ACC112 (cell line): ENCODE data around the gene LCE2A.

Source experiments
- H2AFZ ChIP-seq: fragments of 200-600 bp; sonication (generic); one replicate; pipeline ENCODE4 v1.6.0; 2017; ENCODE audit warnings: antibody characterized with exemption, low read length; ENCODE audit not compliant: unreplicated experiment
- H3K27ac ChIP-seq: fragments of 200-600 bp; sonication (generic); 2 replicates; pipeline ENCODE4 v1.5.1; 2014; ENCODE audit warnings: low read depth, mild to moderate bottlenecking, antibody characterized with exemption, low read length, moderate library complexity
- H3K27me3 ChIP-seq: fragments of 200-600 bp; sonication (generic); 2 replicates; pipeline ENCODE4 v1.6.1; 2014; ENCODE audit warnings: mild to moderate bottlenecking, antibody characterized with exemption, low read length, moderate library complexity, mixed read lengths; ENCODE audit not compliant: insufficient read depth
- H3K36me3 ChIP-seq: fragments of 200-600 bp; sonication (generic); 2 replicates; pipeline ENCODE4 v1.6.1; 2016; ENCODE audit warnings: mild to moderate bottlenecking, antibody characterized with exemption, low read length, moderate library complexity, mixed read lengths; ENCODE audit not compliant: insufficient read depth
- H3K4me1 ChIP-seq: fragments of 200-600 bp; sonication (generic); one replicate; pipeline ENCODE4 v1.6.1; 2016; ENCODE audit warnings: low read length, mixed read lengths; ENCODE audit not compliant: insufficient read depth, unreplicated experiment, control insufficient read depth
- H3K4me3 ChIP-seq: fragments of 200-600 bp; sonication (generic); 2 replicates; pipeline ENCODE4 v1.5.1; 2014; ENCODE audit warnings: mild to moderate bottlenecking, low read depth, low read length
- H3K79me2 ChIP-seq: fragments of 200-600 bp; sonication (generic); one replicate; pipeline ENCODE4 v1.6.0; 2016; ENCODE audit warnings: low read length; ENCODE audit not compliant: control insufficient read depth, unreplicated experiment, insufficient read depth

Gene LCE2A

DNA sequence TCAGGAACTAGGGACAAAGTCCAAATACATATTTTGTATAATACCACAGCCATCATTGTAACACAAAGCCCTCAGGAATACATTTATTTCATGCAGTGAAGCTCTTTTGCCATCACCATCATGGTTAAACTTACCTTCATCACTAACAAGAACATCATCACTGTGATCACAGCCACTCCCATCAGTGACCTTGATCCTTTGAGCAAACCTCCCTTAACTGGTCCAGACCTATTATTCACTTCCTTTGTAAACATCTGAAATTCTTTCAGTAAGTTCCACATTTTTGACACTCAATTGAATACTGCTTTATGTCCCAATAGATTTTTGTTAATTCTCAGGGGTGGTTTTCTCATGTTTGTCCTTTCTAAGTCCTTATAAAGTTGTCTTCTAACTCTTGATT lies 43.5 kb downstream of the LCE2A start:
- Histone ChIP-seq H3K4me1 (no peaks in the 10 kb centered on the region), H3K4me3 (no peak overlapping the region), H3K79me2 (no peaks in the 10 kb centered on the region), H3K27me3 (no peaks in the 10 kb centered on the region), H3K36me3 (no peaks in the 10 kb centered on the region), H3K27ac (no peak overlapping the region), H2AFZ (no peak overlapping the region)

DNA sequence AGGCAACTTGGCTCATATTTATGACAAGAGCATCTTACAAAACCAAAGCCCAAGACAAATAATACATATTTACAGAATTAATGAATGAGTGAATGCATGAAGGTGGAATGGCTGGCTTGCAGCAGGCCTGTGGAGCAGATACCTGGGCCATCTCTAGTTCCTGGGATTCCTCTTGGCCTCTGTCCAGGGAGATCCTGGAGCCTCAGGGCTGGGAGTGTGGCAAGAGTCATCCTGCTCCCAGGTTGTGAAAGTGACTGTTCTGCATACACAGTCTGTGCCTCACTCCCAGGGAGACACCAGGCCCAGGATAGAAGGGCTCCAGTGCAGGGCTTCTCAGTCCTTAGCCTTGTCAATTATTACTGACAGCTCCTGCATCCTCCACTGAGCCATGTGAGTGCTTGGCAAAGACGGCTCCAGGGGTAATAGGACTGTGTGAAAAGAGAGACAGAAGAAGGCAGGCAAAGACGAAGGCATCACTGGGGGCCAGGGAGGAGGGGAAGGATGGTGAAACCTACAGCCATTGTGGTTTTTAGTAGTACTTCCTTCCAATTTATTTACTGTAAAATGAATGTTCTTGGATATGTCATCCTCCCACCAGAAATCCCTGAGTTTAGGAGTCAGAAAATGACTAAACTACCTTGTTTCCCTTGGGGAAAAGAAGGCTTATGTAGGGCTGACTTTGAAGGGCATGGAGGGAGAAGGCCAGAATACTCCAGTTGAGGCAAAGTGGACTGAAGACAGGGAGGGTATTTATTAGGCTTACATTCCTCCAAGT lies 45.4 kb downstream of the LCE2A start:
- no peak overlapping the region for H2AFZ ChIP-seq
- H3K36me3 ChIP-seq: no peaks in the 10 kb centered on the region
- no peak overlapping the region for H3K27ac ChIP-seq
- no peaks in the 10 kb centered on the region for H3K4me1 ChIP-seq
- no peaks in the 10 kb centered on the region for H3K79me2 ChIP-seq
- no peak overlapping the region for H3K4me3 ChIP-seq
- H3K27me3 ChIP-seq: no peaks in the 10 kb centered on the region

- Histone ChIP-seq H3K4me1 (no peaks in the 10 kb centered on the region), H3K27ac (no peak overlapping the region), H2AFZ (no peak overlapping the region), H3K79me2 (no peaks in the 10 kb centered on the region), H3K36me3 (no peaks in the 10 kb centered on the region), H3K4me3 (no peak overlapping the region), H3K27me3 (no peaks in the 10 kb centered on the region)
Measured at GRCh38 chr1:152745289-152745704, 47.2 kb downstream of the LCE2A start.

DNA sequence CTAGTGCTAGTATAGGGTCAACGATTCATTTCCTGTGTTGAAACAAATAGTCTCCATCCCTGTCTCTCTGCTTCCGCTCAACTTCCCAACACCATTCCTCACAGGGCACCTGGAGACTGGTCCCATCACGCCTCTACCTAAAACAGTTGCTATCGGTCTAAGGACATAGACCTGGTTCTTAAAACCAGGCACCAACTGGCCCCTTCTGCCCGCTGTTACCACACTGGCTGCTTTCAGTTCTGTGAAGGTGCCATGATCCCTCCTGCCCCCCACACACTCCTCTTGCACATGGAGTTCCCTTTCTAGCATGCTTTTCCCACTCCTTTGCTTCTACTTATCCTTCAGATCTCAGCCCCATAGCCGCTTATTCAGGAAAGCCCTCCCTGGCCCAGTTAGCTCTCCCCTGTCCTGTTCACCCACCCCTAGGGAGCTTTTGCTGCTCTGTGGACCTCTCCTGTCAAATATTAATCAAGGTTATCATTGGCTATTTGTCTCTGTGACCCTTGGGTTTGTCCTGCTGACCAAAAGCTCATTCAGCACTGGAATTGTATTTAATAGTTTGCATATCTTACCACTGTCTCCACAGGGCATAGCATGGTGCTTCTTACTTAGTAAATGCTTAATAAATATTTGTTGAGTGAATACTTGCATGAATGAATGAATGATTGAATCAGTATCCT lies 47.8 kb downstream of the LCE2A start:
- Histone ChIP-seq H3K27me3 (no peaks in the 10 kb centered on the region), H2AFZ (no peak overlapping the region), H3K4me3 (no peak overlapping the region), H3K36me3 (no peaks in the 10 kb centered on the region), H3K4me1 (no peaks in the 10 kb centered on the region), H3K79me2 (no peaks in the 10 kb centered on the region), H3K27ac (no peak overlapping the region)

- H3K4me1 ChIP-seq: peaks cover 3% of the 10 kb centered on the region
- H3K27ac ChIP-seq: no peak overlapping the region
- no peaks in the 10 kb centered on the region for H3K27me3 ChIP-seq
- no peaks in the 10 kb centered on the region for H3K36me3 ChIP-seq
- no peak overlapping the region for H3K4me3 ChIP-seq
- no peak overlapping the region for H2AFZ ChIP-seq
- no peaks in the 10 kb centered on the region for H3K79me2 ChIP-seq
Measured at GRCh38 chr1:152747831-152748230, 49.7 kb downstream of the LCE2A start.
